Immature natural killer cell (primary cell): ENCODE data around the gene MAP3K14. TPM values are rescaled to one million over a fixed set of nuclear protein-coding genes. Genes with fewer than 3 reads are reported as not detected.
"Not testable (repeated sequence)": the region's sequence is repeated elsewhere in the genome, so short reads cannot be mapped to it uniquely, and the experiment has no call there.

Experiments used
- DNase-seq, 3 donors: peaks; one replicate each; pipeline ENCODE4 v3.0.0; 2022; ENCODE audit warnings: mixed read lengths in 1 of 3
- H3K27ac Mint-ChIP-seq, 6 donors: one replicate each; pipeline ENCODE4 v1.8.0; 2020; ENCODE audit warnings: mixed read lengths in 6 of 6, mild to moderate bottlenecking in 5 of 6, inconsistent platforms in 4 of 6, moderate library complexity in 3 of 6
- H3K27me3 Mint-ChIP-seq, 3 donors: one replicate each; pipeline ENCODE4 v1.8.0; 2020 to 2021; ENCODE audit warnings: low read depth in 3 of 3, mild to moderate bottlenecking in 3 of 3, mixed read lengths in 3 of 3, moderate library complexity in 3 of 3, inconsistent platforms in 1 of 3
- H3K36me3 Mint-ChIP-seq, 3 donors: one replicate each; pipeline ENCODE4 v1.8.0; 2020; ENCODE audit warnings: mixed read lengths in 3 of 3, inconsistent platforms in 2 of 3, mild to moderate bottlenecking in 2 of 3
- H3K4me1 Mint-ChIP-seq, 2 donors: one replicate each; pipeline ENCODE4 v1.8.0; 2020; ENCODE audit warnings: inconsistent platforms in 2 of 2, mild to moderate bottlenecking in 2 of 2, mixed read lengths in 2 of 2, moderate library complexity in 1 of 2
- H3K4me3 Mint-ChIP-seq, 5 donors: one replicate each; pipeline ENCODE4 v1.8.0; 2020; ENCODE audit warnings: mild to moderate bottlenecking in 5 of 5, mixed read lengths in 5 of 5, inconsistent platforms in 3 of 5, moderate library complexity in 3 of 5
- H3K9me3 Mint-ChIP-seq, 6 donors: one replicate each; pipeline ENCODE4 v1.8.0; 2020; ENCODE audit warnings: mild to moderate bottlenecking in 6 of 6, mixed read lengths in 6 of 6, inconsistent platforms in 4 of 6, moderate library complexity in 3 of 6
- polyA plus RNA-seq, 3 donors: library from polyadenylated mRNA; unstranded; fragments of 300-500 nt; fragmentation: Illumina TruSeq; gene quantifications; one replicate each; pipeline ENCODE4 v1.2.3, GENCODE V29; 2021

Gene MAP3K14
- polyA plus RNA-seq, 3 donors from 2014 or later = 1.0 to 3.4 (median 3.0) TPM

- Mint-ChIP-seq H3K36me3 (no peaks in the 10 kb centered on the region), H3K4me1 (peaks cover 18 to 26% of the 10 kb centered on the region in 2 donors), H3K27me3 (peaks cover 0 to 4% (median 0%) of the 10 kb centered on the region in 3 donors), H3K9me3 (no peaks in the 10 kb centered on the region), H3K27ac (peak overlapping the region in 2 of 6 donors; percentile 26 to 28), H3K4me3 (no peak overlapping the region)
- no peak for DNase-seq
Observed at GRCh38 chr17:45256114-45256966, 60.5 kb downstream of the MAP3K14 start.

DNA sequence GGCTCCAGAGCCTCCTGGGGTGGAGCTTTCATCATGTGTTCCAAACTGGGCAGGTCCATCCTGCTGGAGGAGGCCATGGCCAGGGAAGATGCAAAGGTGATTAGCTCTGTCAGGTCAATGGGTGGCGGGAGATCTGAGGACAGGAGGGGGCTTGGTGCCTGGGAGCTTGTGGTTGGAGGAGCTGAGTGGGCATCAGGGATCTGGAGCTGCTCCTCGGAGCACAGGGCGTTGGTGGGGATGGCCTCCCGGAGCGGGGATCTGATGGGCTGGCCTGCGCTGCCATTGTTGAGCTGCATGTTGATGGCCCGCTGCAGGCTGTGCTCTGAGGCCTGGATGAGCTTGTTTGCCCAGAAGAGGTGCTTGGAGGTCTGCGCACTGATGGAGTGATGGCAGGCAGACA lies 61.5 kb downstream of the MAP3K14 start:
- Mint-ChIP-seq H3K4me1 (peaks cover 18 to 22% of the 10 kb centered on the region in 2 donors), H3K4me3 (no peak overlapping the region), H3K27me3 (peaks cover 0 to 4% (median 2%) of the 10 kb centered on the region in 3 donors), H3K27ac (peak overlapping the region in 1 of 6 donors; percentile 87), H3K36me3 (no peaks in the 10 kb centered on the region), H3K9me3 (no peaks in the 10 kb centered on the region)
- DNase-seq = no peak

DNA sequence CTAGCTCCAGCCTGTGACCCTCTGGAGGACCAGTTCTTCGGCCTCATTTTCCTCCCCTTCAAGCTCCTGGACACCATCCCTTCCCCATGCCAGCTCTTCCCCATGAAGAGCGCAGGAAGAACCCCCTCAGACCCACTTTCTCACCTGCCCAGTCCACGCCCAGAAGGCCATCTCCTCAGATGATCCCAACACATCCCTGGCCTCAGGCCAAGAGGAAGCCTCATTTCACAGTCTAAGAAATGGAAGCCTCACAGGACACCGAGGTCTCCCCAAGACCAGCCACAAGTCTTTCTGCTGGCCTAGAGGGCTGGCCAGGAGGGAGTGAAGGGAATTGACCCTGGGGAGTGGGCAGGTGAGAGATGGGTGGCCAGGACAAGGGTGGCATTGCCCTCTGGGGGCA lies 62.9 kb downstream of the MAP3K14 start:
- peaks cover 0 to 4% (median 2%) of the 10 kb centered on the region in 3 donors for H3K27me3 Mint-ChIP-seq

DNA sequence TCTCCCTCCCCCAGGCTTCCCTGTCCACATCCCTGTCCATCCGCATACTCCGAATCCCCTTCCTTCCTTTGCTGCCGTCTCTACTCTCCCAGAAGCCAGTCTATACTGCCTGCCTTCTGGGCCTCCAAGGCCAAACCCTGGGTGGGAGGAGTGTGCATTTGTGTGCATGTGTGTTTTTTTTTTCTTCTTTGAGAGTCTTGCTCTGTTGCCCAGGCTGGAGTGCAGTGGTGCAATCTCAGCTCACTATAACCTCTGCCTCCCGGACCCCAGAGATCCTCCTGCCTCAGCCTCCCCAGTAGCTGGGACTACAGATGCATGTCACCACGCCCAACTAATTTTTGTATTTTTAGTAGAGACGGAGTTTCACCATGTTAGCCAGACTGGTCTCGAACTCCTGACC lies 63.6 kb downstream of the MAP3K14 start:
- not testable (repeated sequence) for H3K9me3 Mint-ChIP-seq, H3K27me3 Mint-ChIP-seq, H3K4me3 Mint-ChIP-seq, DNase-seq, H3K36me3 Mint-ChIP-seq
- peak overlapping the region in 5 of 6 donors; percentile 14 to 74 (median 62) for H3K27ac Mint-ChIP-seq
- peaks cover 27 to 30% of the 10 kb centered on the region in 2 donors for H3K4me1 Mint-ChIP-seq

More for the DNA sequence above, 62.9 kb downstream of the MAP3K14 start:
- Mint-ChIP-seq H3K36me3 (no peaks in the 10 kb centered on the region), H3K4me1 (peaks cover 20 to 23% of the 10 kb centered on the region in 2 donors), H3K9me3 (no peaks in the 10 kb centered on the region), H3K4me3 (no peak overlapping the region), H3K27ac (peak overlapping the region in 5 of 6 donors; percentile 37 to 77 (median 50))
- DNase-seq = no peak

GRCh38 chr17:45251931-45252330 lies 64.9 kb downstream of the MAP3K14 start:
- no peak overlapping the region for H3K4me3 Mint-ChIP-seq
- H3K27ac Mint-ChIP-seq = peak overlapping the region in 3 of 6 donors; percentile 5 to 7 (median 6)
- peaks cover 36 to 37% of the 10 kb centered on the region in 2 donors for H3K4me1 Mint-ChIP-seq
- H3K36me3 Mint-ChIP-seq = peaks cover 0 to under 1% (median 0%) of the 10 kb centered on the region in 3 donors
- peaks cover 3 to 12% (median 4%) of the 10 kb centered on the region in 3 donors for H3K27me3 Mint-ChIP-seq
- H3K9me3 Mint-ChIP-seq = no peaks in the 10 kb centered on the region
- no peak for DNase-seq

DNA sequence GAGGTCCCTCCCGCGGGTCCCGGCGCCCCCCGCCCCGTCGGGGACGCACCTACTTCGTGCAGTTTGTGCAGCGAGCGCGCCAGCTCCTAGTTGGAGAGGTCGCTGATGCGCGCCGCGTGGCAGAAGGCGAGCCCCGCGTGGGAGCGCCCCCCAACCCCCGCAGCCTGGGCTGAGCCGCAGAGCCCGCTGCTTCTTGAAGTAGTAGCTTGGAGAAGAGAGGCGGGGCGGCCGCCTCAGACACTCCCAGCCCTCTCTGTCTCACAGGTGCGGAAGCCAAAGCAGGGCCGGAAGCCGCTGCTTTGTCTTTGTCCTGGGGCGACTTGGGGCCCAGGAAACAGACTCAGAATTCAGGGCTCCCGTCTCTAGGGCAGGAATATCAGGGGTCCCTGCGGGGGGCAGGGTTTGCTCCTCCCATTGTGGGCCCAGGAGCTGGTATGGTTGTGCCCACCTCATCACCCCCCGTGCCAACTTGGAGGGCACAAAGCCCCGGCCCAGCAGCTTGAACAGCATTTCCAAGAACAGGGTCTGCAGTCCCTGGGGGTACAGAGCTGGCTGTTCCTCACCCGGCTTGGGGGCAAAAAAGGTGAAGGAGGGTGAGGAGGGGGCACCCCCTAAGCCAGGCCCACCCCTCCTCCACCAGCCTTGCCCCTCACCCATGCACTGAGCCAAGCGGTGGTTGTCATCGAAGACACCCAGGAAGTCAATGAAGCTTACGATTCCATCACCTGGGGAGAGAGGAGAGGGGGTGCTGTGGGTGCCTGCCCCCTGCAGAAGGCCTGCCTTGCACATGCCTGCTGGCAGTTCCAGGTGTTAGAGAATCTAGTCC lies 68.5 kb downstream of the MAP3K14 start:
- Mint-ChIP-seq H3K36me3 (peaks cover 0 to 14% (median 6%) of the 10 kb centered on the region in 3 donors), H3K9me3 (no peaks in the 10 kb centered on the region), H3K27ac (peak overlapping the region; percentile 89 to 95 (median 91)), H3K27me3 (peaks cover 6 to 12% (median 8%) of the 10 kb centered on the region in 3 donors), H3K4me3 (peak overlapping the region; percentile 53 to 85 (median 73)), H3K4me1 (peaks cover 50 to 51% of the 10 kb centered on the region in 2 donors)
- DNase-seq = peak; percentile 70 to 77 (median 73)

DNA sequence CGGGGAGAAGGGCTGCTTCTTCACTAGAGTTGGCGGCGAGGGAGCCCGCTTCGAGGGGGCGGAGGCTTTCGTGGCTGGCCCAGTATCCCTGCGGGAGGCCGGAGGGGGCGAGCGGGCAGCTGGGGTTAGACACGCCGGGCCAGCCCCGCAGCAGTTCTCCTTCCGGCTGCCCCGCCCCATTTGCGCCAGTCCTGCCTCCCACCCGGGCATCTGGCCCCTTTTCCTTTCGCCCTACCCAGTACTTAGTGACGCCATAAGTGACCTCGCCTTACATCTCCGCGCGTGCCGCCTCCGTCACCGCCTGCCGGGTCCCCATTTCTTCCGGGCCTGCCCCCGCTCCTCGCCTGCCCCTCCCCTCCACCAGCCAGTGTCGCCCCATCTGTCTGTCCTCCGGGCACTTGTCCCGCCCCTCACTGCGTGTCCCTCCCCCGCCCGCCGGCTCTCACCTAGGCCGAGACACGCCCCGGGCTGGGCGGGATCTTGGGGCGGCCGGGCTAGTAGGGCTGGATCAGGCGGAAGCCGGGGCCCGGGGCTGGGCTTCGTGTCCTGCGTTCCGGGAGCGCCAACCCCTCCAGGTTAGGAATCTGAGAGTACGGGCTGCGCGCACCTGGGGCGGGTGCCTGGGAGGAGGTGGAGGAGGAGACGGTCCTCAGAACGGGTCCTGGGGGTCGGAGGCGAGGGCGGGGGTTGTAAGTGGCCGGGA lies 69.2 kb downstream of the MAP3K14 start:
- DNase-seq = peak; percentile 94 to 95 (median 94)
- H3K36me3 Mint-ChIP-seq = peaks cover 2 to 18% (median 8%) of the 10 kb centered on the region in 3 donors
- H3K4me1 Mint-ChIP-seq = peaks cover 43 to 45% of the 10 kb centered on the region in 2 donors
- peak overlapping the region; percentile 73 to 85 (median 84) for H3K4me3 Mint-ChIP-seq
- peaks cover 6 to 12% (median 10%) of the 10 kb centered on the region in 3 donors for H3K27me3 Mint-ChIP-seq
- H3K27ac Mint-ChIP-seq = peak overlapping the region; percentile 84 to 96 (median 90)
- no peaks in the 10 kb centered on the region for H3K9me3 Mint-ChIP-seq

- H3K9me3 Mint-ChIP-seq = no peaks in the 10 kb centered on the region
- peak overlapping the region; percentile 84 to 96 (median 90) for H3K27ac Mint-ChIP-seq
- DNase-seq = peak in 1 of 3 donors; percentile 30
- H3K4me3 Mint-ChIP-seq = peak overlapping the region; percentile 73 to 85 (median 84)
- H3K4me1 Mint-ChIP-seq = peaks cover 37 to 39% of the 10 kb centered on the region in 2 donors
- H3K36me3 Mint-ChIP-seq = peaks cover 7 to 22% (median 9%) of the 10 kb centered on the region in 3 donors
- peaks cover 6 to 12% (median 10%) of the 10 kb centered on the region in 3 donors for H3K27me3 Mint-ChIP-seq
Observed at GRCh38 chr17:45246861-45247428, 69.9 kb downstream of the MAP3K14 start.

GRCh38 chr17:45246338-45246737 lies 70.5 kb downstream of the MAP3K14 start:
- Mint-ChIP-seq H3K4me1 (peaks cover 33 to 38% of the 10 kb centered on the region in 2 donors), H3K36me3 (peaks cover 7 to 22% (median 9%) of the 10 kb centered on the region in 3 donors), H3K9me3 (no peaks in the 10 kb centered on the region), H3K27me3 (peaks cover 6 to 12% (median 10%) of the 10 kb centered on the region in 3 donors), H3K27ac (peak overlapping the region; percentile 46 to 96 (median 92)), H3K4me3 (peak overlapping the region in 4 of 5 donors; percentile 57 to 84 (median 67))
- no peak for DNase-seq

GRCh38 chr17:45244725-45245656 lies 71.8 kb downstream of the MAP3K14 start:
- H3K36me3 Mint-ChIP-seq = peaks cover 11 to 24% (median 11%) of the 10 kb centered on the region in 3 donors
- no peak for DNase-seq
- H3K4me1 Mint-ChIP-seq = peaks cover 36 to 38% of the 10 kb centered on the region in 2 donors
- H3K27me3 Mint-ChIP-seq = peaks cover 6 to 12% (median 11%) of the 10 kb centered on the region in 3 donors
- no peak overlapping the region for H3K4me3 Mint-ChIP-seq
- H3K27ac Mint-ChIP-seq = peak overlapping the region; percentile 37 to 87 (median 71)
- peaks cover 0 to 1% (median 0%) of the 10 kb centered on the region in 6 donors for H3K9me3 Mint-ChIP-seq

- Mint-ChIP-seq H3K4me1 (peaks cover 42 to 45% of the 10 kb centered on the region in 2 donors), H3K36me3 (peaks cover 22 to 36% (median 22%) of the 10 kb centered on the region in 3 donors), H3K27me3 (peaks cover 6 to 17% (median 15%) of the 10 kb centered on the region in 3 donors), H3K9me3 (peaks cover 0 to 1% (median 0%) of the 10 kb centered on the region in 6 donors), H3K27ac (no peak overlapping the region), H3K4me3 (no peak overlapping the region)
- no peak for DNase-seq
Observed at GRCh38 chr17:45243750-45244149, 73.1 kb downstream of the MAP3K14 start.

- peaks cover 26 to 48% (median 33%) of the 10 kb centered on the region in 3 donors for H3K36me3 Mint-ChIP-seq
- no peak for DNase-seq
- H3K27me3 Mint-ChIP-seq = peaks cover 6 to 20% (median 14%) of the 10 kb centered on the region in 3 donors
- peaks cover 31 to 39% of the 10 kb centered on the region in 2 donors for H3K4me1 Mint-ChIP-seq
- H3K9me3 Mint-ChIP-seq = peaks cover 0 to 1% (median 0%) of the 10 kb centered on the region in 6 donors
- H3K4me3 Mint-ChIP-seq = no peak overlapping the region
- peak overlapping the region in 2 of 6 donors; percentile 3 to 37 for H3K27ac Mint-ChIP-seq
Observed at GRCh38 chr17:45242029-45242414, 74.8 kb downstream of the MAP3K14 start.
